ENCODE results near the gene LTBP2.

LTBP2 gene

GRCh38 chr14:74531006-74531405 is 81.0 kb downstream of the LTBP2 start:
- DNase-seq (ENCODE audit: low read depth in 1 of 2, low spot score in 1 of 2): no peak

GRCh38 chr14:74528886-74529285 is 83.2 kb downstream of the LTBP2 start:
- no peak for DNase-seq (ENCODE audit: low read depth in 1 of 2, low spot score in 1 of 2)

GRCh38 chr14:74528406-74528805 is 83.6 kb downstream of the LTBP2 start:
- no peak for DNase-seq (ENCODE audit: low read depth in 1 of 2, low spot score in 1 of 2)

- no peak for DNase-seq (ENCODE audit: low read depth in 1 of 2, low spot score in 1 of 2)
These were observed 84.2 kb downstream of the LTBP2 start for GRCh38 chr14:74527736-74528280.

GRCh38 chr14:74526854-74527585 is 85.0 kb downstream of the LTBP2 start:
- DNase-seq (ENCODE audit: low read depth in 1 of 2, low spot score in 1 of 2): no peak

GRCh38 chr14:74525361-74525851 is 86.6 kb downstream of the LTBP2 start:
- DNase-seq (ENCODE audit: low read depth in 1 of 2, low spot score in 1 of 2): no peak

- DNase-seq (ENCODE audit: low read depth in 1 of 2, low spot score in 1 of 2): no peak
These were observed 87.3 kb downstream of the LTBP2 start for GRCh38 chr14:74524812-74525135.

GRCh38 chr14:74524076-74524811 is 87.8 kb downstream of the LTBP2 start:
- DNase-seq (ENCODE audit: low read depth in 1 of 2, low spot score in 1 of 2): no peak

GRCh38 chr14:74522740-74523139 is 89.3 kb downstream of the LTBP2 start:
- DNase-seq (ENCODE audit: low read depth in 1 of 2, low spot score in 1 of 2): no peak

- DNase-seq (ENCODE audit: low read depth in 1 of 2, low spot score in 1 of 2): no peak
These were observed 90.3 kb downstream of the LTBP2 start for GRCh38 chr14:74521756-74522155.

GRCh38 chr14:74519316-74520074 is 92.5 kb downstream of the LTBP2 start:
- no peak for DNase-seq (ENCODE audit: low read depth in 1 of 2, low spot score in 1 of 2)

- no peak for DNase-seq (ENCODE audit: low read depth in 1 of 2, low spot score in 1 of 2)
These were observed 93.8 kb downstream of the LTBP2 start for GRCh38 chr14:74518221-74518620.

- no peak for DNase-seq (ENCODE audit: low read depth in 1 of 2, low spot score in 1 of 2)
These were observed 94.3 kb downstream of the LTBP2 start for GRCh38 chr14:74517731-74518130.

GRCh38 chr14:74516451-74517160 is 95.4 kb downstream of the LTBP2 start:
- no peak for DNase-seq (ENCODE audit: low read depth in 1 of 2, low spot score in 1 of 2)

GRCh38 chr14:74515891-74516412 is 96.1 kb downstream of the LTBP2 start:
- no peak for DNase-seq (ENCODE audit: low read depth in 1 of 2, low spot score in 1 of 2)

GRCh38 chr14:74514471-74514941 is 97.5 kb downstream of the LTBP2 start:
- no peak for DNase-seq (ENCODE audit: low read depth in 1 of 2, low spot score in 1 of 2)

GRCh38 chr14:74511966-74512830 is 99.8 kb downstream of the LTBP2 start:
- no peak for DNase-seq (ENCODE audit: low read depth in 1 of 2, low spot score in 1 of 2)

GRCh38 chr14:74510959-74511409 is 101.1 kb downstream of the LTBP2 start:
- no peak for DNase-seq (ENCODE audit: low read depth in 1 of 2, low spot score in 1 of 2)

- DNase-seq (ENCODE audit: low read depth in 1 of 2, low spot score in 1 of 2): no peak
These were observed 101.7 kb downstream of the LTBP2 start for GRCh38 chr14:74510223-74510931.
